Endothelial cell of umbilical vein (primary cell): ENCODE measurements around the gene CCDC187.

Source experiments
- POLR2A ChIP-seq: IDR thresholded peaks from 2 replicates; pipeline ENCODE4 v1.6.1; 2012; ENCODE audit warnings: low read depth, mild to moderate bottlenecking, control low read depth, low read length
- POLR2AphosphoS5 ChIP-seq: IDR thresholded peaks from 2 replicates; pipeline ENCODE4 v1.6.1; 2012; ENCODE audit warnings: low read depth, mild to moderate bottlenecking, control low read depth, low read length, moderate library complexity; ENCODE audit not compliant: insufficient read depth
- TF ChIP-seq, protein P1 (sequence below), 2 donors: IDR thresholded peaks; 1 replicate in 1 of 2; 2 replicates in 1 of 2; pipeline ENCODE4 v1.5.1; 2011; ENCODE audit warnings: low read length in 2 of 2, mild to moderate bottlenecking in 2 of 2, moderate library complexity in 2 of 2, control low read depth in 1 of 2, inconsistent platforms in 1 of 2, low read depth in 1 of 2; ENCODE audit not compliant: insufficient read depth in 1 of 2; ENCODE audit errors: extremely low read depth in 1 of 2
- TF ChIP-seq, protein P2 (sequence below): IDR thresholded peaks from 2 replicates; pipeline ENCODE4 v1.6.1; 2011; ENCODE audit not compliant: insufficient read depth, insufficient read length

DNA sequence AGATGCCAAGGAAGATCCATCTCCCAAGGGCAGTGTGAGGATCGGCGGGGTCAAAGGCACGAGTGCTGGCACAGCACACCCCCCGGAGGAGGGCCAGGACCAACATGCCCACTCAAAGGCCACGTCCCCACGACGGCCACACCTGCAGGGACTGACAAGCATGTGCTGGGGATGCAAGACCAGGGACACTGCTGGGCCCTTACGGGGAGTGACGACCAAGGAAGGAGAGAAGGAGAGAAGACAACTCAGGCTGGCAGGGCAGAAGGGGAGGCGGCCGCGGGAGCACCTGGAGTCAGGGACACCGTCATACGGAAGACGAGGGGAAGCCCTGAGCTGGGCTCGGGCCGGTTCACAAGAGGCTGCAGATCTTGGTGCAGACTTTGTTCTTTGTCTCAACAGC lies 68.7 kb downstream of the CCDC187 start:
- TF ChIP-seq, protein P1, sequence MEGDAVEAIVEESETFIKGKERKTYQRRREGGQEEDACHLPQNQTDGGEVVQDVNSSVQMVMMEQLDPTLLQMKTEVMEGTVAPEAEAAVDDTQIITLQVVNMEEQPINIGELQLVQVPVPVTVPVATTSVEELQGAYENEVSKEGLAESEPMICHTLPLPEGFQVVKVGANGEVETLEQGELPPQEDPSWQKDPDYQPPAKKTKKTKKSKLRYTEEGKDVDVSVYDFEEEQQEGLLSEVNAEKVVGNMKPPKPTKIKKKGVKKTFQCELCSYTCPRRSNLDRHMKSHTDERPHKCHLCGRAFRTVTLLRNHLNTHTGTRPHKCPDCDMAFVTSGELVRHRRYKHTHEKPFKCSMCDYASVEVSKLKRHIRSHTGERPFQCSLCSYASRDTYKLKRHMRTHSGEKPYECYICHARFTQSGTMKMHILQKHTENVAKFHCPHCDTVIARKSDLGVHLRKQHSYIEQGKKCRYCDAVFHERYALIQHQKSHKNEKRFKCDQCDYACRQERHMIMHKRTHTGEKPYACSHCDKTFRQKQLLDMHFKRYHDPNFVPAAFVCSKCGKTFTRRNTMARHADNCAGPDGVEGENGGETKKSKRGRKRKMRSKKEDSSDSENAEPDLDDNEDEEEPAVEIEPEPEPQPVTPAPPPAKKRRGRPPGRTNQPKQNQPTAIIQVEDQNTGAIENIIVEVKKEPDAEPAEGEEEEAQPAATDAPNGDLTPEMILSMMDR (IDR thresholded peaks at IDR 0.05; ENCODE audit: extremely low read depth in 1 of 2, insufficient read depth in 1 of 2, low read depth in 1 of 2, low read length in 2 of 2), result no peak
- TF ChIP-seq, protein P2, sequence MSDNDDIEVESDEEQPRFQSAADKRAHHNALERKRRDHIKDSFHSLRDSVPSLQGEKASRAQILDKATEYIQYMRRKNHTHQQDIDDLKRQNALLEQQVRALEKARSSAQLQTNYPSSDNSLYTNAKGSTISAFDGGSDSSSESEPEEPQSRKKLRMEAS, result no peak
- TF ChIP-seq POLR2AphosphoS5 (no peak), POLR2A (no peak)
